Type B pancreatic cell (in vitro differentiated cells): ENCODE measurements around the gene MAP1LC3B2. TPM values are rescaled to one million over a fixed set of nuclear protein-coding genes. Genes with fewer than 3 reads are reported as not detected.

Experiments used
- DNase-seq: peaks from one replicate; pipeline ENCODE4 v3.0.0; 2021; ENCODE audit warnings: mixed read lengths; ENCODE audit not compliant: unreplicated experiment; ENCODE audit errors: extremely low spot score
- H3K27ac Mint-ChIP-seq: 2 replicates; pipeline ENCODE4 v1.8.0; 2021; ENCODE audit warnings: mild to moderate bottlenecking, mixed read lengths
- H3K27me3 Mint-ChIP-seq: 2 replicates; pipeline ENCODE4 v1.8.0; 2021; ENCODE audit warnings: mixed read lengths
- H3K36me3 Mint-ChIP-seq: 2 replicates; pipeline ENCODE4 v1.8.0; 2021; ENCODE audit warnings: mixed read lengths
- H3K4me1 Mint-ChIP-seq: one replicate; pipeline ENCODE4 v1.8.0; 2021; ENCODE audit warnings: mixed read lengths; ENCODE audit not compliant: unreplicated experiment
- H3K4me3 Mint-ChIP-seq: 2 replicates; pipeline ENCODE4 v1.8.0; 2021; ENCODE audit warnings: mild to moderate bottlenecking, mixed read lengths
- H3K9me3 Mint-ChIP-seq: 2 replicates; pipeline ENCODE4 v1.8.0; 2021; ENCODE audit warnings: mixed read lengths
- CTCF ChIP-seq: fragments of 200-600 bp; sonication (generic); conservative IDR thresholded peaks from 2 replicates; pipeline ENCODE4 v1.5.0; 2021; ENCODE audit warnings: antibody characterized with exemption, mild to moderate bottlenecking
- total RNA-seq: library from RNA; stranded (reverse); gene quantifications from 2 replicates; pipeline ENCODE4 v1.2.1, GENCODE V29; 2021; ENCODE audit warnings: low replicate concordance

MAP1LC3B2 gene
- total RNA-seq, 1 donor from 2014 or later, result 1.0 TPM

DNA sequence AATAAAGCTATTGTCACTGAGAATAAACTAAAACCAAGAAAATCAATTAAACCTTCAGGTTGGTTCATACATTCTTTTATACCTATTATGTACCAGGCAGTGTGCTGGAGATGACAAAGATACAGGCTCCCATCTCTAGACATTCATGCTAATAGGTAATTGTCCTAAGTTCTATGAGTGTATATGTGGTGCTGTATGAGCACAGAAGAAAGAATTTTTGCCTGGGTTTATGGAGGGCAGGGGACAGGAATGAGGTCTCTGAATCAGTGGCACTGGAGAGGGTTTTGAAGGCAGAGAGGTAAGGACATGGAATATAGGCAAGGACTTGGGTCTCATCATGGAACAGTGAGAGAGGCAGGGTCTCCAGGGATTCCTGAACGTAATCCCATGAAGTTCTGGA is 38.7 kb downstream of the MAP1LC3B2 start:
- peak overlapping the region; percentile 15 for H3K4me3 Mint-ChIP-seq
- TF ChIP-seq CTCF, result no peak
- H3K36me3 Mint-ChIP-seq, result no peaks in the 10 kb centered on the region
- H3K9me3 Mint-ChIP-seq, result no peaks in the 10 kb centered on the region
- peaks cover 11% of the 10 kb centered on the region for H3K27me3 Mint-ChIP-seq
- H3K4me1 Mint-ChIP-seq, result peaks cover 36% of the 10 kb centered on the region
- peak overlapping the region; percentile 6 for H3K27ac Mint-ChIP-seq
- DNase-seq, result no peak

DNA sequence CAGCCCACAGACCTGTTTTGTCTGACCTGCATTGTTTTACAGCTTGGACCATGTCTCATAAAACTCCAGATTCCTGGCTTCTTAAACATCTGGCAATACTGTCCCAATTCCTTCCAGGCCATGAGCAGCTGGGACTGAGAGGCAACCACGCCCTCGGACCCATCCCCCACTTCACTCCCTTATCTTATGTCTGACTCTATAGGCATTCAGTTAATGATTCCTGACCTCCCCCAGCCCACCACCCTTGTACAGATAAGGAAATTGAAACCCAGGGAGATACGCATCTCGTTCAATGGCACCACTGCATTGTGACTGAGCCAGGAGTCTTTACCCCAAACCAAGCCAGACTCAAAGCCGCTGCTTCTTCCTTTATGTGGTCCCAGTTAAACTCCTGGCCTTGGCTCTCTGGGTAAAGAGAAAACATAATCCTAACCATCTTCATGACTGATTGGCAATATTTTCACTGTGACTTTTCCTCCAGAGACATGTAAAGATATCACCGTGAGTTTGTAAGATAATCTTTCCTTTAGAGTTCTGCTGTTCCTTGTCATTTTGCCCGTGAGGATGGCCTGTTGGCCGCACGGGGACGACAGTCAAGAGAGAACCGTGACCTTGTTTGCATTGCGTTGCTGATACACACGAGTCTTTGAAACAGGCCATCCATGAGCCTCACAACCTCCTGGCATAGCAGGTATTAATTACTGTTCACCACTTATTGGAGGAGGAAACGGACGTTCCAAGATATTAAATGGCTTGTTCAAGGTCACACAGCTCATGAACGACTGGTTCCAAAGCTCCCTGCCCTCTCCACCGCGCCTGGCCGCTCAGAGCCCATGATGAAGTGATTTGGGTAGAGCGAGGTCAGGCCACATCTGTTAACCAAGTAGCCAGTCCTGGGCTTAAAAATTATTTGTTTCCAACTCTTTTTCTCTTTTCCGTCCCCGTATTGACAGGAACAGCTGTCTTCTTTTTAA is 39.4 kb downstream of the MAP1LC3B2 start:
- Mint-ChIP-seq H3K4me1 (peaks cover 36% of the 10 kb centered on the region), H3K9me3 (no peaks in the 10 kb centered on the region), H3K4me3 (peak overlapping the region; percentile 70), H3K27ac (peak overlapping the region; percentile 6), H3K27me3 (peaks cover 11% of the 10 kb centered on the region), H3K36me3 (no peaks in the 10 kb centered on the region)
- DNase-seq, result no peak
- TF ChIP-seq CTCF, result no peak

- H3K4me1 Mint-ChIP-seq, result peaks cover 45% of the 10 kb centered on the region
- peaks cover 11% of the 10 kb centered on the region for H3K27me3 Mint-ChIP-seq
- H3K27ac Mint-ChIP-seq, result no peak overlapping the region
- no peaks in the 10 kb centered on the region for H3K9me3 Mint-ChIP-seq
- peak; percentile 80 for TF ChIP-seq CTCF
- DNase-seq, result no peak
- H3K36me3 Mint-ChIP-seq, result no peaks in the 10 kb centered on the region
- peak overlapping the region; percentile 70 for H3K4me3 Mint-ChIP-seq
These were observed 40.3 kb downstream of the MAP1LC3B2 start for GRCh38 chr12:116599285-116600136.

- H3K4me1 Mint-ChIP-seq, result peaks cover 59% of the 10 kb centered on the region
- H3K27me3 Mint-ChIP-seq, result peaks cover 6% of the 10 kb centered on the region
- DNase-seq, result no peak
- TF ChIP-seq CTCF, result no peak
- H3K27ac Mint-ChIP-seq, result no peak overlapping the region
- H3K36me3 Mint-ChIP-seq, result no peaks in the 10 kb centered on the region
- peaks cover 10% of the 10 kb centered on the region for H3K9me3 Mint-ChIP-seq
- H3K4me3 Mint-ChIP-seq, result peak overlapping the region; percentile 23
These were observed 42.1 kb downstream of the MAP1LC3B2 start for GRCh38 chr12:116600959-116601918.
